Measurements from ENCODE around the gene RAI1.

Gene RAI1

GRCh38 chr17:17782523-17783115 is 101.4 kb downstream of the RAI1 start:
- Histone ChIP-seq H2AFZ (ENCODE audit: low read depth, low read length) (peak overlapping the region; percentile 24), H3K9me3 (ENCODE audit: low read length) (no peaks in the 10 kb centered on the region), H3K27me3 (ENCODE audit: insufficient read depth, low read length) (no peaks in the 10 kb centered on the region), H3K4me3 (ENCODE audit: low read length) (peak overlapping the region; percentile 58), H3K4me1 (ENCODE audit: insufficient read depth, low read length) (peaks cover 71% of the 10 kb centered on the region), H3K36me3 (ENCODE audit: insufficient read depth, low read length) (no peaks in the 10 kb centered on the region)

GRCh38 chr17:17783116-17783824 is 102.0 kb downstream of the RAI1 start:
- Histone ChIP-seq H2AFZ (ENCODE audit: low read depth, low read length) (peak overlapping the region; percentile 24), H3K27me3 (ENCODE audit: insufficient read depth, low read length) (no peaks in the 10 kb centered on the region), H3K4me3 (ENCODE audit: low read length) (peak overlapping the region; percentile 58), H3K9me3 (ENCODE audit: low read length) (no peaks in the 10 kb centered on the region), H3K4me1 (ENCODE audit: insufficient read depth, low read length) (peaks cover 71% of the 10 kb centered on the region), H3K36me3 (ENCODE audit: insufficient read depth, low read length) (no peaks in the 10 kb centered on the region)

- H3K36me3 ChIP-seq (ENCODE audit: insufficient read depth, low read length): no peaks in the 10 kb centered on the region
Measured at GRCh38 chr17:17783825-17784656, 102.8 kb downstream of the RAI1 start.

GRCh38 chr17:17784657-17785267 is 103.5 kb downstream of the RAI1 start:
- H3K36me3 ChIP-seq (ENCODE audit: insufficient read depth, low read length): no peaks in the 10 kb centered on the region
- no peaks in the 10 kb centered on the region for H3K9me3 ChIP-seq (ENCODE audit: low read length)
- peaks cover 71% of the 10 kb centered on the region for H3K4me1 ChIP-seq (ENCODE audit: insufficient read depth, low read length)
- no peaks in the 10 kb centered on the region for H3K27me3 ChIP-seq (ENCODE audit: insufficient read depth, low read length)
- H2AFZ ChIP-seq (ENCODE audit: low read depth, low read length): no peak overlapping the region
- no peak overlapping the region for H3K4me3 ChIP-seq (ENCODE audit: low read length)

More at GRCh38 chr17:17783825-17784656, 102.8 kb downstream of the RAI1 start:
- H2AFZ ChIP-seq (ENCODE audit: low read depth, low read length): no peak overlapping the region
- no peaks in the 10 kb centered on the region for H3K9me3 ChIP-seq (ENCODE audit: low read length)
- H3K4me1 ChIP-seq (ENCODE audit: insufficient read depth, low read length): peaks cover 66% of the 10 kb centered on the region
- H3K27me3 ChIP-seq (ENCODE audit: insufficient read depth, low read length): no peaks in the 10 kb centered on the region
- peak overlapping the region; percentile 58 for H3K4me3 ChIP-seq (ENCODE audit: low read length)

- H3K4me3 ChIP-seq (ENCODE audit: low read length): no peak overlapping the region
- H3K27me3 ChIP-seq (ENCODE audit: insufficient read depth, low read length): no peaks in the 10 kb centered on the region
- H3K4me1 ChIP-seq (ENCODE audit: insufficient read depth, low read length): peaks cover 74% of the 10 kb centered on the region
- no peak overlapping the region for H2AFZ ChIP-seq (ENCODE audit: low read depth, low read length)
- no peaks in the 10 kb centered on the region for H3K9me3 ChIP-seq (ENCODE audit: low read length)
- no peaks in the 10 kb centered on the region for H3K36me3 ChIP-seq (ENCODE audit: insufficient read depth, low read length)
Measured at GRCh38 chr17:17785407-17785806, 104.1 kb downstream of the RAI1 start.

- Histone ChIP-seq H2AFZ (ENCODE audit: low read depth, low read length) (no peak overlapping the region), H3K9me3 (ENCODE audit: low read length) (no peaks in the 10 kb centered on the region), H3K4me3 (ENCODE audit: low read length) (no peak overlapping the region), H3K27me3 (ENCODE audit: insufficient read depth, low read length) (no peaks in the 10 kb centered on the region), H3K36me3 (ENCODE audit: insufficient read depth, low read length) (no peaks in the 10 kb centered on the region), H3K4me1 (ENCODE audit: insufficient read depth, low read length) (peaks cover 75% of the 10 kb centered on the region)
Measured at GRCh38 chr17:17786998-17787397, 105.7 kb downstream of the RAI1 start.

GRCh38 chr17:17787568-17787967 is 106.3 kb downstream of the RAI1 start:
- Histone ChIP-seq H3K9me3 (ENCODE audit: low read length) (no peaks in the 10 kb centered on the region), H3K4me3 (ENCODE audit: low read length) (no peak overlapping the region), H2AFZ (ENCODE audit: low read depth, low read length) (no peak overlapping the region), H3K36me3 (ENCODE audit: insufficient read depth, low read length) (no peaks in the 10 kb centered on the region), H3K27me3 (ENCODE audit: insufficient read depth, low read length) (no peaks in the 10 kb centered on the region), H3K4me1 (ENCODE audit: insufficient read depth, low read length) (peaks cover 80% of the 10 kb centered on the region)

- Histone ChIP-seq H3K9me3 (ENCODE audit: low read length) (no peaks in the 10 kb centered on the region), H3K36me3 (ENCODE audit: insufficient read depth, low read length) (peaks cover 8% of the 10 kb centered on the region), H3K4me3 (ENCODE audit: low read length) (no peak overlapping the region), H3K27me3 (ENCODE audit: insufficient read depth, low read length) (no peaks in the 10 kb centered on the region), H3K4me1 (ENCODE audit: insufficient read depth, low read length) (peaks cover 83% of the 10 kb centered on the region), H2AFZ (ENCODE audit: low read depth, low read length) (no peak overlapping the region)
Measured at GRCh38 chr17:17788967-17789366, 107.7 kb downstream of the RAI1 start.

GRCh38 chr17:17789410-17789809 is 108.2 kb downstream of the RAI1 start:
- no peak overlapping the region for H2AFZ ChIP-seq (ENCODE audit: low read depth, low read length)
- no peak overlapping the region for H3K4me3 ChIP-seq (ENCODE audit: low read length)
- H3K9me3 ChIP-seq (ENCODE audit: low read length): no peaks in the 10 kb centered on the region
- no peaks in the 10 kb centered on the region for H3K27me3 ChIP-seq (ENCODE audit: insufficient read depth, low read length)
- peaks cover 12% of the 10 kb centered on the region for H3K36me3 ChIP-seq (ENCODE audit: insufficient read depth, low read length)
- peaks cover 79% of the 10 kb centered on the region for H3K4me1 ChIP-seq (ENCODE audit: insufficient read depth, low read length)

- H2AFZ ChIP-seq (ENCODE audit: low read depth, low read length): no peak overlapping the region
- H3K9me3 ChIP-seq (ENCODE audit: low read length): no peaks in the 10 kb centered on the region
- no peaks in the 10 kb centered on the region for H3K27me3 ChIP-seq (ENCODE audit: insufficient read depth, low read length)
- H3K4me1 ChIP-seq (ENCODE audit: insufficient read depth, low read length): peaks cover 73% of the 10 kb centered on the region
- H3K36me3 ChIP-seq (ENCODE audit: insufficient read depth, low read length): peaks cover 18% of the 10 kb centered on the region
- no peak overlapping the region for H3K4me3 ChIP-seq (ENCODE audit: low read length)
Measured at GRCh38 chr17:17789828-17790636, 108.8 kb downstream of the RAI1 start.

GRCh38 chr17:17790637-17791464 is 109.6 kb downstream of the RAI1 start:
- H2AFZ ChIP-seq (ENCODE audit: low read depth, low read length): no peak overlapping the region
- H3K36me3 ChIP-seq (ENCODE audit: insufficient read depth, low read length): peaks cover 27% of the 10 kb centered on the region
- no peaks in the 10 kb centered on the region for H3K27me3 ChIP-seq (ENCODE audit: insufficient read depth, low read length)
- H3K9me3 ChIP-seq (ENCODE audit: low read length): no peaks in the 10 kb centered on the region
- H3K4me1 ChIP-seq (ENCODE audit: insufficient read depth, low read length): peaks cover 64% of the 10 kb centered on the region
- H3K4me3 ChIP-seq (ENCODE audit: low read length): no peak overlapping the region

Data from neuron (in vitro differentiated cells).